Sciatic nerve (tissue), 2 donors: ENCODE results near the gene HECW1. TPM values are rescaled to one million over a fixed set of nuclear protein-coding genes. Genes with fewer than 3 reads are reported as not detected.
A peak's percentile ranks its signal among the peaks of the same experiment; 100 is the strongest.
"Not testable (repeated sequence)": the region's sequence is repeated elsewhere in the genome, so short reads cannot be mapped to it uniquely, and the experiment has no call there.

ENCODE experiments used
- ATAC-seq: fragments of 200-7000 bp; cut with Tn5 transposase; one replicate; pipeline ENCODE4 v1.9.1; 2020; ENCODE audit warnings: mild to moderate bottlenecking, moderate library complexity
- DNase-seq: peaks from one replicate; pipeline ENCODE4 v3.0.0-alpha.2; 2020; ENCODE audit warnings: low spot score
- intact Hi-C: fragments of 100-400 bp; cut with DNase I; formaldehyde crosslinking; loops from one replicate; pipeline ENCODE4 v1.14.2; 2022
- total RNA-seq: library from RNA; stranded (reverse); fragmentation: NEBNext Ultra II Directional; extraction: Animal tissue kit (Norgen Biotek cat#: 25700); gene quantifications from one replicate; pipeline ENCODE4 v1.2.1, GENCODE V29; 2021
- donor health status: DM: no; HTN: no; CAD: no.
- donor health status: DM: no; HTN: no; CAD: no.

The HECW1 gene
- total RNA-seq, 1 donor from 2014 or later, result 4.8 TPM

DNA sequence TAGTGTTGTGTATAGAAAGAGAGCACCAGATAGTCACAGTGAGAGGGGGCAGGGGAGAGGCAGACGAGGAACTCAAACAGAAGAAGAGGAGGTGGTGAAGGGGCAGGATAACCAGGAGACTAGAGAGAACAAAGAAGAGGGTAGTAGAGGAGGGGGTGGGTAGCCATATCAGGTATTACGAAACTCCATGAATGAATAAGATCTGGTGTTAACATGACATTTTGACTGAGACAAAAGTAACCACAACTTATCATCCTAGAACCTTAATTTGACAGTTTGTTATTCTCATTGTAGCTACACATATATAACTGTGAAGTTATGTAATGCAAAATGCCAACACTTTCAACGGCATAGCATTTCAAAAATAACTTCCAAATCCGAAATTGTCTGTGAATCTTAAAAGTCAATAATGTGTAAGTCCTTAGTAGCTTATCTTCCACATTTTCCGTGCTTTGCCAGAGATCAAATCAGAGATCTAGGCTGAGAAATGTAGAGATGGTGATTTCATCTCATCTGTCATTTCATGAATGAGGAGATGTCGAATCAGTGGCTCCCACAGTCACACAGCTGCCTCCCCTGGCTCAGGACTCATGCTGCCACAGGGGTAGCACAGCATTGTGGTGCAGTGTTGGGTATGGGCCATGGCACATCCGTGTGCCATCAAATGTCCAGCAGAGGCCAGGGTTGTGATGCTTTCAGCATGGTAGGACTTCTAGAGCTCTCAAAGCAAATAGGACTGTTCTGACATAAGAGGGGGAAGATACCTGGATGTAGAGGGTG, 202.1 kb downstream of the HECW1 start:
- ATAC-seq (no peak), DNase-seq (no peak)
- intact Hi-C loops, result loop anchor here (5.0 kb wide), 1 partner anchor 1928 kb away; no protein-coding TSS in a partner anchor

DNA sequence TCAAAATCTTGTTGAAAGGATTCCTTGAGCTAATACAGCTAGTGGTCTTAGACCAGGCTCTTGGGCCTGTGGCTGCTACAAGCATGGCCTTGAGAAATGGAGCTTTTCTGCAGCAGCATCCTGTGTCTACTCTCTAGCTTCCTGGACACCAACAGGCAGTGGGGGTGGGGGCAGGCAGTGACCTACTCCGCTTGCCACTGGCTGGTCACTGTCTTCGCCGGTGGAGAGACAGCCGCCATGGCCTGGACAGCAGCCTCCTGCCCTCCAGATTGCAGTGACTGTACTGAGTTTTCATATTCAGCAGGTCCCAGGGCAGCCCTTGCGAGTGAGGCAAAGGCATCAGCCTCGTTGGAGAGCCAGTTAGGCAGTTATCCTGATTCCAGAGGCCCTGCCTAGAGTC, 204.6 kb downstream of the HECW1 start:
- intact Hi-C loops, result loop anchor here (5.0 kb wide), 1 partner anchor 1925 kb away; no protein-coding TSS in a partner anchor
- ATAC-seq, result no peak
- no peak for DNase-seq

DNA sequence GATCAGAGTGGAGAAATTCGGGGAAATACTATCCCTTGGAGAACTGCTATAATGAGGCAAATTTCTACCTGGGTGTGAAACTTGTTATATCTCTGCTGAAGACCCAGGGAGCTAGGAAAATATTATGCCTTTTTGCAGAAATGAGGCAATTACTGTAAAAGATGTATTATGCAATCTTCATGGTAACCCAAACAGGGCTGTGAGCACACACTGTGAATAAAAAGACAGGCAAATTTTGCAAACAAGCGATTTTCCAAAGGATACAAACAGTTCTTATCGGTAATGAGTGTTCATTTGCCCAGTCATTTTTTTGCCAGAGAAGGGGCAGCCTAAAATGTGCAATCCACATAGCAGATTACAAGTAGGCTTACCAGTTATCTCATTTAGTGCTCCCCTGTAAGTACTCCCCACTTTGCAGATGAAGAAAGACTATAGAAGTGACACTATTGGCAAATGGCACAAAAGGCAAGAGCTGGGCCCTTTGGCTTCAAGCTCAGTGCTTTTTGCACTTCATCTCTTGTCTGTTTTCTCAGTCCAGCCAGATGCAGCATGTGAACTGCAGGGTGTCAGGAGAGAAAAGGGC, 205.8 kb downstream of the HECW1 start:
- ATAC-seq (peak; percentile 71), DNase-seq (no peak)
- intact Hi-C loops, result loop anchor here (5.0 kb wide), 1 partner anchor 1924 kb away; no protein-coding TSS in a partner anchor

DNA sequence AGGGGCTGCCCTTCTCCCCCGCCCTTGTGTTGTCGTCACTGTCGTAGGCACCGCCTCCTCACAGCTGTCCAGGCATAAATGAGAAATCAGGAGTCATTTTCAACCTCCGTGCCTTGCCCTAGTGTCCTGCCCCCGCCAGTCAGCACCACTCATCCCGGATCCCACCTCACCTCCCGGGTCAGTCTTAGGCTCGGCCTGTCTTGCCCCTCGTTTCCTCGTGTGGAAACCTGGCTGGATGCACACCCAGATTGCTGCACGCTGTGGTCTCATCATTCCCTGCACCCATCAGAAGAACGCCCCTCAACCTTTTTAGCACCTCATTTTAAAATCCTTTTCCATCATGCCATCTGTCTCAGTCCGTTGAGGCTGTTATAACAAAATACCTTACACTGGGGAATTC, 213.1 kb downstream of the HECW1 start:
- ATAC-seq (peak; percentile 25), DNase-seq (no peak)
- intact Hi-C loops, result no loop called here

DNA sequence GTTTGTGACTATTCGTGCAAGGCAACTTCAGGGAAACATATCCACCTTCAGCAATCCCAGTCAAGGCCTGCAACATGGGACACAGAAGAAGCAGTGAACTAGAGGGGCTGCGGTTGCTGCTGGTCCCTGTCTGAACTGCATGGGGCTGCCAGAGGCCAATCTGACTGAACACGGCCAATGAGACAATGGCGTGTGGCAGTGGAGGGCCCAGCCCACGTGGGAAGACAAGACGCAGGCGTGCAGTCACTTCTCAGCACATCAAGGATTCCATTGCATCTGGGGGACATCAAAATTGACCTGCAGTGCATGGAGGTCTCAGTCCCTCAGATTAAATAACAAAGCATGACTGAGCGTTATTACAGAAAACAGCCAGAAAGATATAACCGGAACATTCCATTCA, 215.9 kb downstream of the HECW1 start:
- no peak for ATAC-seq
- no peak for DNase-seq
- intact Hi-C loops, result no loop called here

DNA sequence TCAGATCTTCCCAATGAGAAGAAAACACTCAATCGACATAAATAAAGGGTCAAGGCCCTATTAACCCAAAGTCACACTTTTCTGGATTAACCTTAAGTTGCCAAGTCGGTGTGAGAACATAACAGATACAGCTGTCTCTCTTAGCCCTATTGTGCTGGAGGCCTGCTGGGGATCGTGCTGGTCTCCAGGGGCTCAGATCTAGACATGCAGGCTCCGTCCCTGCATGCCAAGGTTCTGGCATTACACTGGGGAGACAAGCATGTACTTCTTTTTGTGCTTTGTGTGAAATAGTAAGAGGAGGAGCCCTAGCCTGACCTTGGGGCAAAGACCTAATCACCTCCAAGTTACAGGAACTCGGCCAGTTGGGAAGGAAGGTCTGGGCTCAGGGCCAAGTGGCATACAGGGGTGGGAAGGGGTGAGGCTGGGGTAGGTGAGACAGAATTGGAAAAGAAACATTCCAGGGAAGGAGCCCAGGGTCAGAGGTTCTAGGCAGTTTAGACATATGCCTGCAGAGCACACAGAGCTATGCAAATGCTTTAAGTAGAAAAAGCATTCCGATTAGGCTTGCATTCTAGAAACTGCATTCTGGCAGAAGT, 216.4 kb downstream of the HECW1 start:
- ATAC-seq, result peak; percentile 60
- intact Hi-C loops, result no loop called here
- DNase-seq, result no peak

DNA sequence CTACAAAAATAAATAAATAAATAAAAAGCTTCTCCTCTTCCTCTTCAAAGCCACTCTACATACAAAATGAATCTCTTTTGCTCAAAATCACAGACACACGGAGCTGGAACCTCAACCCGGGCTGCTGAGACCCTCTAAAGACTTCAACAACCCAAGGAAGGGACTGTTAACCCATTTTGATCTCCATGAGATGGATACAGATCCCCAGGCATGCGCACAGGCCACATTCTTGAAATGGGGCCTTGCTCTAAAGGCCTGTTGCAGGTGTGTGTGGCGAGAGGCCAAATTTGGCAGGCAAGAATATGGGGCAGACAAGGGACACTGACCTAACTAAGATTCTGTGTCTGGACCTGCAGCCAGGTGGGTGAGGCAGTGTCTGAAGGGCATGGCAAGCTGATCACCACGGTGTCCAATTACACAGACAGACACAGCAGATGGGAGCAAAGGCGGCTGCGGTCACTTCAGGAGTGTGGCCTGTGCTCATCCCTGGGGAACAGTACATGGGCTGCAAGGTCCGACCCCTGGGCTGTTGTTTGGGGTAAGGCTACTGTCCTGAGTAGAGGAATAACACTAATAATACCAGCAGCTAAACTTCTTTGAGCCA, 219.8 kb downstream of the HECW1 start:
- ATAC-seq, result no peak
- intact Hi-C loops, result no loop called here
- DNase-seq, result no peak

DNA sequence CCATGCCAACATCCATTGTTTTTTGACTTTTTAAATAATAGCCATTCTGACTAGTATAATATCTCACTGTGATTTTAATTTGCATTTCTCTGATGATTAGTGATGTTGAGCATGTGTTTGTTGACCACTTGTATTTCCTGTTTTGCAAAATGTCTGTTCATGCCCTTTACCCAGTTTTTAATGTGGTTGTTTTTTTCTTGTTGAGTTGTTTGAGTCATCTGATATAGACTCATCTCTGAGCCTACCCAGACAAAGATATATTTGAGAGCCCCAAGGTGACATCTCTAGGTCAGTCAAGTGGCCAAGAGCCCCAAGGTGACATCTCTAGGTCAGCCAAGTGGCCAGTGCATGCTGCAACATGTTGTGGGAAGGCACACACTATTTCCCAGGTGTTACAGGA, 224.7 kb downstream of the HECW1 start:
- intact Hi-C loops, result no loop called here
- DNase-seq, result no peak
- no peak for ATAC-seq

DNA sequence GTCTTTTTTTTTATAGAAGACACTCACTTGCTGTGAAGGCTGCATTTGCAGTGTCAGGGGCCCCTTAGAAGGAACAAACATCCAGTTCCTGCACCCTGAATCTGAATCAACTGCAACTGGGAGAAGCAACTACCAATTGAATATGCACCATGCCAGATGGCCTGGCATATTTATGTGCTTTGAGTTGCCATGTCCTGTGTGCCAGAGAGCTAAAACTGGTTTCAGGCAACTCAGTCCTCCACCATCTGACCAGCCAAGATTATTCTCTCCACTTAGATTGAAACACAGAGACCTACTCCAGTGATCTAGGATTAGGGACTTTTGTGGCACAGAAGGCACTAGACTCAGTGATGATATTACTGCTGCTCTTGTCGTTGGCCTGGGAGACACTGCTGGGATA, 225.4 kb downstream of the HECW1 start:
- no peak for ATAC-seq
- intact Hi-C loops, result no loop called here
- DNase-seq, result no peak

DNA sequence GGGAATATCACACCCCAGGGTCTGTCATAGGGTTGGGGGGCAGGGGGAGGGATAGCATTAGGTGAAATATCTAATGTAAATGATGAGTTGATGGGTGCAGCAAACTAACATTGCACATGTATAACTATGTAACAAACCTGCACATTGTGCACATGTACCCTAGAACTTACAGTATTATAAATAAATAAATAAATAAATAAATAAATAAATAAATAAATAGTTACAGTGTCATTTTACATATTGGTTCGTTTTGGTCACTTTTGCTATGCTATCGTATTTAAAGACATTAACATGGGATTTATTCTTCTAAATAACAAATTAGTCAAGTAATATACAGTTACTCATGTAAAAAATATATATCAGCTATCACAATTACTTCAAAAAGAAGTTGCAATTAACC, 228.7 kb downstream of the HECW1 start:
- DNase-seq (no peak), ATAC-seq (no peak)
- intact Hi-C loops, result no loop called here

DNA sequence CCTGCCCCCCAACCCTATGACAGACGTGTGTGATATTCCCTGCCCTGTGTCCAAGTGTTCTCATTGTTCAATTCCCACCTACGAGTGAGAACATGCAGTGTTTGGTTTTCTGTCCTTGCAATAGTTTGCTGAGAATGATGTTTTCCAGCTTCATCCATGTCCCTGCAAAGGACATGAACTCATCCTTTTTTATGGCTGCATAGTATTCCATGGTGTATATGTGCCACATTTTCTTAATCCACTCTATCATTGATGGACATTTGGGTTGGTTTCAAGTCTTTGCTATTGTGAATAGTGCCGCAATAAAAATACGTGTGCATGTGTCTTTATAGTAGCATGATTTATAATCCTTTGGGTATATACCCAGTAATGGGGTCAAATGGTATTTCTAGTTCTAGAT, 231.0 kb downstream of the HECW1 start:
- DNase-seq, ATAC-seq, intact Hi-C loops: not testable (repeated sequence)

DNA sequence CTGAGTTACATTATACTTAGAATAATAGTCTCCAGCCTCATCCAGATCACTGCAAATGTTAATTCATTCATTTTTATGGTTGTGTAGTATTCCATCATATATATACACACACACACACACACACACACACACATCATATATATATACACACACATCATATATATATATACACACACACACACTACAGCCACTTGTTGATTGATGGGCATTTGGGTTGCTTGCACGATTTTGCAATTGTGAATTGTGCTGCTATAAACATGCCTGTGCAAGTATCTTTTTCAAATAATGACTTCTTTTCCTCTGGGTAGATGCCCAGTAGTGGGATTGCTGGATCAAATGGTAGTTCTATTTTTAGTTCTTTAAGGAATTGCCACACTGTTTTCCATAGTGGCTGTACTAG, 233.2 kb downstream of the HECW1 start:
- ATAC-seq, intact Hi-C loops, DNase-seq: not testable (repeated sequence)

DNA sequence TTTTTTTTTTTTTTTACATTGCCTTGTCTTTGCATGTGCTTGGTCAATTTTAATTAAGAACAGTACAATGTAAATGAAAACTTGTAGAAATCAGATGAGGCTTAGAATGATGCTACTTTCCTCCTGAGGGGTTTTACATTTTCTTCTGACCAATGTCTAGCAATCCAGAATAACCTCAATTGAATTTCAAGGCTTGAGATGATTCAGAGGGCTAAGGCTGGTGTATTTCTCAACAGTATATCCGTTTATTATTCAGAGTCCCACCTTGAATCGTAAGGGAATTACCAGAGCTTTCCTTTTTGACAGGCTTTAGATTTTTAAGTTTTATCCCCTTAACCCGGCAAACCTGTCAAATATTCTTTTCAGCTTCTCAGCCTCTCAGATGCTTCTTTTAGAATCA, 239.2 kb downstream of the HECW1 start:
- ATAC-seq (no peak), DNase-seq (no peak)
- intact Hi-C loops, result no loop called here

DNA sequence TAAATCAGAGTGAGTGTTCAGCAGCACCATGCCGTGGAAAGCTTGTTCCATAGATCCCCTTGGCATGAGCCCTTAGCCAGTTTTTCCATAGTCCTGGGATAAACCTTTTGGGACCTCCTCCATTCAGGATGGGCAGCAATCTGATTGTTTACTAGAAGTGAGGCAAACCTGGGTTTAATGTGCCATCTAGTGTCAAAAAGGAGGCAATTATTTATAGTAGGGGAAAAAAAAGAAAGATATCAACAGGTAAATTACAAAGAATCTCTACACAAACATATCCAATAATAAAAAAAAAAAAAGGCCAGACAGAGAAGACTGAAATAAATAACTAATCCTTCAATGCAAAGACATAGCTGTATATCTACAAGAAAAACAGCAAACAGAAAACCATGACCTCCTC, 241.5 kb downstream of the HECW1 start:
- intact Hi-C loops, result no loop called here
- DNase-seq (no peak), ATAC-seq (no peak)

DNA sequence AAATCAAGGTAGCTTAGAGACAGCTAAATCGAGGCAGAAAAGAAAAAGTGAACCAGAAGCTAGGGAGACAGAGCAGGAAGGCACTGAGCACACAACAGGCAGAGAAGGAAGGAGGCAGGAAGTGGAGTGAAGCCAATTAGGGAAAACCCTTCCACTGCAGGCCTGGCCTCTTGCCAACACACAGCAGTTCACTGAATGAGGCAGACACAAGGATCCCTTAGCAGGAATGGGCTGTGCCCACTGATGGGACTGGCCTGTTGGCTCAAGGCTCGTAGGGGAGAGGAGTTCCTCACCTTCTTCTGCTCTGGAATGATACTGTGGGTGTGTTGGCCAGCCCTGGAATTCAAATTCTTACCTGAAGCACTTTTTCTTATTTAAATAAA, 250.2 kb downstream of the HECW1 start:
- DNase-seq, result no peak
- intact Hi-C loops, result no loop called here
- peak; percentile 40 for ATAC-seq

DNA sequence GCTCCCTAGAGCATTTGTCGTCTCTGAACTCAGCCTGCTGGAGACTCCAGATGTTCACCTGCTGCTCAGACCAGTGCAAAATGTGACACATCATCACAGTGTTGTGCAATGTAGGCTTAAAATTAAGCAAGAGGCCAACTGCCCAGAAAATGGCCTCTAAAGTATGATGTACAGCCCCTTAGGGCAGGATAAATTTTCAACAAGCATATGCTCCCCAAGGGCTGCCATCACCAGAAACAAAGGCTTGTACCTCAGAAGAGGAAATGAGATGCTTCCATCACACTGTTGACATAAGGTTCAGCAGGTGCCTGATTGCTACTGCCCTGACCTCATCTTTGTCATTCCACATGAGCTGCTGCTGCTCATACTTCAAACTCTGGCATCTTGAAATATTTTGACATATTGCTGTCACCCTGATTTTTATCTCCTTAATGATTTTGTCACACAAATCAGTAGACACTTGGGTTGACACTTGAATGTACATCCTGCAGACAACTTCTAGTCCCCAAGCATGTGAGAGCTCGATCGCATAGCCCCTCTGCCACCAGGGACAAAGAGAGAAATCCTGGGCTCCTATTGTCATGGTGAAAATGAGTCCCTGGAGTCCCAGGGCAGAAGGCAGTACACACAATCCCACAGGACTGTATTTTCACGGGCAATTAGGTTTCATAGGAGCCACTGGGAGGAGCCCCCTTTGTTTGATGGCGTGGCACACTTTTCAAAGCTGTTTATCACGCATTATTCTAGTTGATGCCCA, 250.8 kb downstream of the HECW1 start:
- intact Hi-C loops, result no loop called here
- peak; percentile 93 for ATAC-seq
- DNase-seq, result no peak

DNA sequence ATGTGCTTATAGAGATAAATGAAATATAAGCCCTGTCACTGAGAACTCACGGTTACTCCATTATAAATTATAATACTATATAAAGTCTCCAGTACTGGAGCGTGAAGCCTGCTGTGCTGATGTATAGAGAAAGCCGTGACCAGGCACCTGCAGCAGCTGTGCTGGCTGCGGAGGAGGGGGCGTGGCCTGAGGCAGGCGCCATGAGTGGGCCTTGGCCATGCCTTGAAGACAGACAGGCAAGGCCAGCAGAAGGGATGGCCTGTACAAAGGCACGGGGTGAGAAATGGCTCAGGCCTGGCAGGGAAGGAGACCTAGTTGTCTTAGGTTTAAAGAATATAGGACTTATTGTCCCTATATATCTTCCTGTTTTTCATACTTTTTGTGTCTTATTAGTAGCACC, 251.9 kb downstream of the HECW1 start:
- ATAC-seq, result no peak
- intact Hi-C loops, result no loop called here

DNA sequence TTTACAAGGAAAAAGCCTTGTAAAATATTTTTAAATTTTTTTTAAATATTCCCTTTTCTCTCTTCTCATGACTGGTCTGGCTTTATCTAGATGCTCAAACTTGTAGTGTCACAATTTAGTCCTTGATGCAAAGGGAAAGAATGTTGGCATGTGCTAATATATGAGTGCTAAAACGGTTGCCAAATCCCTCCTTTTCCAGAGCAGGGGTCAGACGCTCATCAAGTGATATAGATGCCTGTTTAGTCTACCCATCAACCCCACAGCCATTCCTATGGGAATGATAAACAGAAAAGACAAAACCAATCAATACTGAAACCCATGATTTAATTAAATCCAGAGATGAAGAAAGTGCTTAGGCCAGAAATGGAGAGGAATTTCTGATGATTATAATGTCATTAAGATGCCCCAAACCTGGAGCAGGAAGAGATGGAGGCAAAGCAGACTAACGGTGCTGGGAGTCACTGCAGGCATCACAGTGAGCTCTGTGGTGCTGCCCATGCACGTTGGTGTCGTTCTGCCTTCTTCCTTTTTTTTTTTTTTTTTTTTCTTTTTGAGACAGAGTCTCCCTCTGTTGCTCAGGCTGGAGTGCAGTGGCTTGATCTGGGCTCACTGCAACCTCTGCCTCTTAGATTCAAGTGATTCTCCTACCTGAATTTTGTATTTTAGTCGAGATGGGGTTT, 260.4 kb downstream of the HECW1 start:
- intact Hi-C loops, result no loop called here
- ATAC-seq, result no peak
- no peak for DNase-seq

More for the DNA sequence above, 251.9 kb downstream of the HECW1 start:
- no peak for DNase-seq
